Gastrocnemius medialis (tissue), 4 donors: ENCODE results near the gene EXOC6. TPM values are rescaled to one million over a fixed set of nuclear protein-coding genes. Genes with fewer than 3 reads are reported as not detected.
"Not testable (repeated sequence)": the region's sequence is repeated elsewhere in the genome, so short reads cannot be mapped to it uniquely, and the experiment has no call there.

Experiments used
- ATAC-seq, 2 donors: fragments of 150-250 bp; one replicate each; pipeline ENCODE4 v1.9.1; 2016
- DNase-seq, 2 donors: peaks; one replicate each; pipeline ENCODE4 v3.0.0-alpha.2; 2019
- H3K27ac ChIP-seq, 4 donors: fragments of 200-600 bp; sonication (generic); 1 replicate in 1 of 4; 2 replicates in 3 of 4; pipeline ENCODE4 v1.5.1; 2016 to 2018; ENCODE audit warnings: mild to moderate bottlenecking in 2 of 4, moderate library complexity in 1 of 4
- H3K27me3 ChIP-seq, 3 donors: fragments of 200-600 bp; sonication (generic) in 2 of 3; 1 replicate in 1 of 3; 2 replicates in 2 of 3; pipeline versions ENCODE4 v1.5.1 to v1.6.0; 2016 to 2019; ENCODE audit warnings: mild to moderate bottlenecking in 1 of 3, moderate library complexity in 1 of 3
- H3K36me3 ChIP-seq, 2 donors: fragments of 200-600 bp; sonication (generic) in 1 of 2; one replicate each; pipeline ENCODE4 v1.5.1; 2017 to 2018
- H3K4me1 ChIP-seq, 2 donors: fragments of 200-600 bp; sonication (generic) in 1 of 2; one replicate each; pipeline ENCODE4 v1.5.1; 2016 to 2017; ENCODE audit warnings: mild to moderate bottlenecking in 2 of 2
- H3K4me3 ChIP-seq, 4 donors: fragments of 200-600 bp; sonication (generic) in 3 of 4; 1 replicate in 1 of 4; 2 replicates in 3 of 4; pipeline ENCODE4 v1.5.1; 2016 to 2019; ENCODE audit warnings: mild to moderate bottlenecking in 2 of 4
- H3K9me3 ChIP-seq, 3 donors: fragments of 200-600 bp; sonication (generic) in 2 of 3; 1 replicate in 1 of 3; 2 replicates in 2 of 3; pipeline ENCODE4 v1.5.1; 2016 to 2019
- CTCF ChIP-seq, 5 experiments: fragments of 450-650 bp in 3 of 5; fragments of 200-600 bp in 2 of 5; sonication (generic) in 2 of 5; IDR thresholded peaks in 4 of 5; conservative IDR thresholded peaks in 1 of 5; 1 replicate in 4 of 5; 2 replicates in 1 of 5; pipeline ENCODE4 v1.5.1; 2016 to 2019; ENCODE audit warnings: antibody characterized with exemption in 5 of 5, mild to moderate bottlenecking in 3 of 5, moderate library complexity in 3 of 5
- POLR2A ChIP-seq, 2 donors: fragments of 450-650 bp; IDR thresholded peaks; one replicate each; pipeline ENCODE4 v1.6.1; 2017; ENCODE audit warnings: antibody characterized with exemption in 2 of 2, mild to moderate bottlenecking in 2 of 2, moderate library complexity in 2 of 2
- in situ Hi-C, 4 donors: fragments of 200-750 bp; cut with MboI; loops; one replicate each; pipeline versions ENCODE4 v1.15.0 to v1.8.0; 2017; ENCODE audit warnings: low sequenced_read_pairs in 4 of 4
- intact Hi-C: fragments of 100-400 bp; cut with DNase I; formaldehyde crosslinking; loops from one replicate; pipeline ENCODE4 v1.15.1; 2023; ENCODE audit warnings: low total_unique reads
- total RNA-seq, 4 donors: library from RNA; depleted of rRNA; stranded (reverse); fragments of >200 nt; gene quantifications; one replicate each; pipeline versions ENCODE4 v1.1.0 to v1.2.3, GENCODE V29; 2016

Gene EXOC6
- total RNA-seq, 4 donors from 2014 or later, result 11.8 to 16.8 (median 14.6) TPM

GRCh38 chr10:93096901-93097300, 248.6 kb downstream of the EXOC6 start:
- intact Hi-C loops, result no loop called here
- TF ChIP-seq CTCF (IDR thresholded peaks at IDR 0.05 in 4 of 5, conservative IDR thresholded peaks at IDR 0.05 in 1 of 5), result no peak
- no peak for TF ChIP-seq POLR2A (IDR thresholded peaks at IDR 0.05)

GRCh38 chr10:93097386-93097785, 249.1 kb downstream of the EXOC6 start:
- Histone ChIP-seq H3K27me3 (no peaks in the 10 kb centered on the region), H3K9me3 (no peaks in the 10 kb centered on the region), H3K4me3 (no peak overlapping the region), H3K36me3 (no peaks in the 10 kb centered on the region), H3K4me1 (no peaks in the 10 kb centered on the region), H3K27ac (no peak overlapping the region)
- intact Hi-C loops (no loop called here), in situ Hi-C loops (loop anchor here in 1 of 4 donors (25.0 kb wide), 1 partner anchor 415 kb away; no protein-coding TSS in a partner anchor)
- DNase-seq (no peak), ATAC-seq (no peak)
- TF ChIP-seq CTCF (IDR thresholded peaks at IDR 0.05 in 4 of 5, conservative IDR thresholded peaks at IDR 0.05 in 1 of 5) (no peak), POLR2A (IDR thresholded peaks at IDR 0.05) (no peak)

More at GRCh38 chr10:93096901-93097300, 248.6 kb downstream of the EXOC6 start:
- Histone ChIP-seq H3K36me3 (no peaks in the 10 kb centered on the region), H3K27ac (no peak overlapping the region), H3K27me3 (no peaks in the 10 kb centered on the region), H3K4me3 (no peak overlapping the region), H3K4me1 (no peaks in the 10 kb centered on the region), H3K9me3 (no peaks in the 10 kb centered on the region)
- ATAC-seq, result no peak
- no peak for DNase-seq
- in situ Hi-C loops, result loop anchor here in 1 of 4 donors (25.0 kb wide), 1 partner anchor 415 kb away; no protein-coding TSS in a partner anchor

GRCh38 chr10:93098816-93099215, 250.5 kb downstream of the EXOC6 start:
- TF ChIP-seq CTCF (IDR thresholded peaks at IDR 0.05 in 4 of 5, conservative IDR thresholded peaks at IDR 0.05 in 1 of 5) (no peak), POLR2A (IDR thresholded peaks at IDR 0.05) (no peak)
- ATAC-seq (no peak), DNase-seq (no peak)
- intact Hi-C loops, result no loop called here
- no peaks in the 10 kb centered on the region for H3K36me3 ChIP-seq
- H3K4me3 ChIP-seq, result no peak overlapping the region
- in situ Hi-C loops, result loop anchor here in 1 of 4 donors (25.0 kb wide), 1 partner anchor 413 kb away; no protein-coding TSS in a partner anchor
- no peak overlapping the region for H3K27ac ChIP-seq
- H3K4me1 ChIP-seq, result no peaks in the 10 kb centered on the region
- H3K27me3 ChIP-seq, result no peaks in the 10 kb centered on the region
- H3K9me3 ChIP-seq, result no peaks in the 10 kb centered on the region

GRCh38 chr10:93099670-93100069, 251.3 kb downstream of the EXOC6 start:
- no peak for DNase-seq

DNA sequence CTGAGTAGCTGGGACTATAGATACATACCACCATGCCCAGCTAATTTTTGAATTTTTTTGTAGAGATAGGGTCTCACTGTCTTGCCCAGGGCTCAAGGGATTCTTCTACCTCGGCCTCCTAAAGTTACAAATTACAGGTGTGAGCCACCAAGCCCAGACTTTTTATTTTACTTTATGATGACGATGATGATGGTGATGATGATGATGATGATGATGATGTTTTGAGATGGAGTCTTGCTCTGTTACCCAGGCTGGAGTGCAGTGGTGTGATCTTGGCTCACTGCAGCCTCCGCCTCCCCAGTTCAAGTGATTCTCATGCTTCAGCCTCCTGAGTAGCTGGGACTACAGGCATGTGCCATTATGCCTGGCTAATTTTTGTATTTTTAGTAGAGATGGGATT, 252.8 kb downstream of the EXOC6 start:
- intact Hi-C loops, result not testable (repeated sequence)
- in situ Hi-C loops, result loop anchor here in 2 of 4 donors (25.0 kb wide), 1 partner anchor 186 kb away; no protein-coding TSS in a partner anchor

More at GRCh38 chr10:93099670-93100069, 251.3 kb downstream of the EXOC6 start:
- no peaks in the 10 kb centered on the region for H3K36me3 ChIP-seq
- H3K4me1 ChIP-seq, result no peaks in the 10 kb centered on the region
- H3K4me3 ChIP-seq, result no peak overlapping the region
- no peak for TF ChIP-seq POLR2A (IDR thresholded peaks at IDR 0.05)
- no peak overlapping the region for H3K27ac ChIP-seq
- ATAC-seq, result no peak
- no peaks in the 10 kb centered on the region for H3K9me3 ChIP-seq
- intact Hi-C loops (no loop called here), in situ Hi-C loops (loop anchor here in 3 of 4 donors (25.0 kb wide), 2 partner anchors 188 to 413 kb away; no protein-coding TSS in a partner anchor)
- H3K27me3 ChIP-seq, result no peaks in the 10 kb centered on the region

GRCh38 chr10:93103953-93104352, 255.6 kb downstream of the EXOC6 start:
- no peak for TF ChIP-seq CTCF (IDR thresholded peaks at IDR 0.05 in 4 of 5, conservative IDR thresholded peaks at IDR 0.05 in 1 of 5)
- no peak for TF ChIP-seq POLR2A (IDR thresholded peaks at IDR 0.05)
- no peaks in the 10 kb centered on the region for H3K27me3 ChIP-seq
- in situ Hi-C loops, result loop anchor here in 2 of 4 donors (25.0 kb wide), 1 partner anchor 183 kb away; no protein-coding TSS in a partner anchor
- ATAC-seq, result no peak
- no peak for DNase-seq
- H3K4me3 ChIP-seq, result no peak overlapping the region
- H3K27ac ChIP-seq, result no peak overlapping the region
- H3K9me3 ChIP-seq, result no peaks in the 10 kb centered on the region
- intact Hi-C loops, result no loop called here
- H3K4me1 ChIP-seq, result no peaks in the 10 kb centered on the region
- no peaks in the 10 kb centered on the region for H3K36me3 ChIP-seq

More for the DNA sequence above, 252.8 kb downstream of the EXOC6 start:
- not testable (repeated sequence) for H3K4me1 ChIP-seq, H3K36me3 ChIP-seq, H3K4me3 ChIP-seq, H3K27ac ChIP-seq, DNase-seq, ATAC-seq, H3K9me3 ChIP-seq, H3K27me3 ChIP-seq
